Cardiac fibroblast (primary cell): ENCODE measurements around the gene F8.
A peak's percentile ranks its signal among the peaks of the same experiment; 100 is the strongest.
"Not testable (repeated sequence)": the region's sequence is repeated elsewhere in the genome, so short reads cannot be mapped to it uniquely, and the experiment has no call there.

ENCODE experiments used
- DNase-seq, 2 donors: peaks; one replicate each; pipeline versions ENCODE4 v3.0.0 to v3.0.0-alpha.2; 2010; ENCODE audit warnings: low read depth in 2 of 2
- H3K4me3 ChIP-seq, 2 donors: replicated peaks in 1 of 2; 1 replicate in 1 of 2; 2 replicates in 1 of 2; pipeline ENCODE4 v1.5.1; 2011; ENCODE audit warnings: low read depth in 2 of 2, low read length in 2 of 2, mild to moderate bottlenecking in 2 of 2, moderate library complexity in 1 of 2
- TF ChIP-seq, protein P1 (sequence below): IDR thresholded peaks from one replicate; pipeline ENCODE4 v1.5.1; 2011; ENCODE audit warnings: low read depth, mild to moderate bottlenecking, low read length, inconsistent platforms

Gene F8

DNA sequence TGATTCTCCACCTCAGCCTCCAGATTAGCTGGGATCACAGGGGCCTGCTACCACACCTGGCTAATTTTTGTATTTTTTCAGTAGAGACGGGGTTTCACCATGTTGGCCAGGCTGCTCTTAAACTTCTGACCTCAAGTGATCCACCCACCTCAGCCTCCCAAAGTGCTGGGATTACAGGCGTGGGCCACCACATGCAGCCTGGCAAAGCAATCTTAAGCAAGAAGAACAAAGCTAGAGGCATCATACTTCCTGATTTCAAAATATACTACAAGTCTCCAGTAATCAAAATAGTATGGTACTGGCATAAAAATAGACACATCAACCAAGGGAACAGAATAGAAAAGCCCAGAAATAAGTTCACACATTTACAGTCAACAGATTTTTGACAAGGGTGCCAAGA, 149.2 kb downstream of the F8 start:
- no peak for DNase-seq
- H3K4me3 ChIP-seq: no peak overlapping the region
- TF ChIP-seq, protein P1, sequence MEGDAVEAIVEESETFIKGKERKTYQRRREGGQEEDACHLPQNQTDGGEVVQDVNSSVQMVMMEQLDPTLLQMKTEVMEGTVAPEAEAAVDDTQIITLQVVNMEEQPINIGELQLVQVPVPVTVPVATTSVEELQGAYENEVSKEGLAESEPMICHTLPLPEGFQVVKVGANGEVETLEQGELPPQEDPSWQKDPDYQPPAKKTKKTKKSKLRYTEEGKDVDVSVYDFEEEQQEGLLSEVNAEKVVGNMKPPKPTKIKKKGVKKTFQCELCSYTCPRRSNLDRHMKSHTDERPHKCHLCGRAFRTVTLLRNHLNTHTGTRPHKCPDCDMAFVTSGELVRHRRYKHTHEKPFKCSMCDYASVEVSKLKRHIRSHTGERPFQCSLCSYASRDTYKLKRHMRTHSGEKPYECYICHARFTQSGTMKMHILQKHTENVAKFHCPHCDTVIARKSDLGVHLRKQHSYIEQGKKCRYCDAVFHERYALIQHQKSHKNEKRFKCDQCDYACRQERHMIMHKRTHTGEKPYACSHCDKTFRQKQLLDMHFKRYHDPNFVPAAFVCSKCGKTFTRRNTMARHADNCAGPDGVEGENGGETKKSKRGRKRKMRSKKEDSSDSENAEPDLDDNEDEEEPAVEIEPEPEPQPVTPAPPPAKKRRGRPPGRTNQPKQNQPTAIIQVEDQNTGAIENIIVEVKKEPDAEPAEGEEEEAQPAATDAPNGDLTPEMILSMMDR: no peak

DNA sequence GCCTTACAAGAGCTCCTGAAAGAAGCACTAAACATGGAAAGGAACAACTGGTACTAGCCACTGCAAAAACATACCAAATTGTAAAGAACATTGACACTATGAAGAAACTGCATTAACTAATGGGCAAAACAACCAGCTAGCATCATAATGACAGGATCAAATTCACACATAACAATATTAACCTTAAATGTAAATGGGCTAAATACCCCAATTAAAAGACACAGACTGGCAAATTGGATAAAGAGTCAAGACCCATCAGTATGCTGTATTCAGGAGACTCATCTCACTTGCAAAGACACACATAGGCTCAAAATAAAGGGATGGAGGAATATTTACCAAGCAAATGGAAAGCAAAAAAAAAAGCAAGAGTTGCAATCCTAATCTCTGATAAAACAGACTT, 154.0 kb downstream of the F8 start:
- not testable (repeated sequence) for DNase-seq

GRCh38 chrX:154855256-154855655, 167.3 kb downstream of the F8 start:
- TF ChIP-seq, protein P1: no peak
- peak in 1 of 2 donors; percentile 48 for DNase-seq
- H3K4me3 ChIP-seq: no peak overlapping the region

More for the DNA sequence above, 154.0 kb downstream of the F8 start:
- H3K4me3 ChIP-seq: not testable (repeated sequence)

DNA sequence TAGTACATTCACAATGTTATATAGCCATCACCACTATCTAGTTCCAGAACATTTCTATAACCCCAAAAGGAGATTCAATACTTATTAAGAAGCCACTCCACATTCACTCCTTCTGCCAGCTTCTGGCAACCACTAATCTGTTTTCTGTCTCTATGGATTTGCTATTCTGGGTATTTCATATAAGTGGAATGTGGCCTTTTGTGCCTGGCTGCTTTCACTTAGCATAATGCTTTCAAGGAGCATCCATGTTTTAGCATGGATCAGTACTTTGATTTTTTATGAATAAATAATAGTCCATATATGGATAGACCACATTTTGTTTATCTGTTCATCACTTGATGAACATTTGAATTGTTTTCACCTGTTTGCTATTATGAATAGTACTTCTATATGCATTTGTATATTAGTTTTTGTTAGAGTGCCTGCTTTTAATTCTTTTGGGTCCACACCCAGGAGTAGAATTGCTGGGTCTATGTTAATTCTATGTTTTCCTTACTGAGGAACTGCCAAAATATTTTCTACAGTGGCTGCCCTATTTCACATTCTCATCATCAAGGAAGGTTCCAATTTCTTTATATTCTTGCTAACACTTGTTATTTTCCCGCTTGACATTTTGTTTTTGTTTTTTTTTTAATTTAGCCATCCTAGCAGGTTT, 171.4 kb downstream of the F8 start:
- DNase-seq: peak in 1 of 2 donors; percentile 5
- no peak overlapping the region for H3K4me3 ChIP-seq
- TF ChIP-seq, protein P1: no peak

DNA sequence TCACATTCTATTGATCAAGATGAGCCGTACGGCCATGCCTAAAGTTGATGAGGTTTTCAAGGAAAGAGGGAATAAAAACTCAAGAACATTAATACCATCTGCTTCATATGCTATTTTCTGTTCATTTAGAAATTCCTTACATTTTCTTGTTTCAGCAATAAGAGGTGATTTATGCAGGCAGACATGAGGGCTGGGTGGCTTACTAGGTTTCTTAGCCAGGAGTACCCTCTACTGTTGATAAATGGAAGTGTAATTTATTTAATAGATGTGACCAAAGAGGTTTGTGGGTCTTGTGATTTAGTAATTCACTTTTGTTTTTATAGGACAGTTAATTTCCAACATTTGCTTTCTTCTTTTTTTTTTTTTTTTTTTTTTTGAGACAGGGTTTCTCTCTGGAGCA, 181.7 kb downstream of the F8 start:
- TF ChIP-seq, protein P1: peak; percentile 50
- no peak overlapping the region for H3K4me3 ChIP-seq
- DNase-seq: peak; percentile 75 to 77

DNA sequence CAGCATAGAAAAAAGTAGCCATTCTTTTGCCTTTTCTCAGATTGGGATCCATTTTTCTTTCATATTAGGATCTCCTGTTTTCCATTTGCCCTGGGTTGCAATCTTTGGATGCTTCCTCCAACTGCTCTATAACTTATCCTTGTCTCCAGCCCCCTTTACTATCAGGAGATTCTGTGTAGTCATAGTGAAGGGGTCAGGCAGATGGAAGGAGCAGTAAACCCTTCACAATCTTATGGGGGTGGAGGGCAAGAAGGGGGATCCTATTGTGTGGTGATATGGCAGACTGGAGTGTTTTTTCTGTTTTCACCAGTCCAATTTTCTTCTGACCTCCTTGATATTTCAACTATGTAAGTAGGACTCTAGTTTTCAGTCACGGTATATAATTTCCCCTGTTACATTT, 186.4 kb downstream of the F8 start:
- TF ChIP-seq, protein P1: no peak
- H3K4me3 ChIP-seq: no peak overlapping the region
- no peak for DNase-seq

DNA sequence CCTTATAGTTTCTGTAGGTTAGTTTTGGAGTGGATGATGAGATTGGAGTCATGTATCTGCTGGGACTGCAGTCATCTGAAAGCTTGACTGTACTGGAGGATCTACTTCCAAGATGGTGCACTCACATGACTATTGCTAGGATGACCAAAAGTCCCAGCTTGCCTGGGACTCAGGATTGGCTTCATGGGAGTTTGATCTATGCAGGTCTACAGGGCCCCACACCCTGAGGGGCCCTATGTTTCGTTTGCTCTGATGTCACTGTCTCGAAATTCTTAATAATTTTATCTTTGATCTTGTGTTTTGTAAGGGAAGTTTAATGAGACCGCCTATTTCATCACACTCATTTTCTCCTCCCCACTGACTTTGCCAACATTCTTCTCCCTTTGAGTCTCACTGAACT, 188.0 kb downstream of the F8 start, which contains the start of gene SMIM9:
Gene SMIM9, minus strand, starts transcription at position 101 of the 400 bp plus-strand sequence. CDS start 3,806 bp downstream, outside the sequence.
- TF ChIP-seq, protein P1: no peak
- no peak within 1 kb of the TSS for H3K4me3 ChIP-seq
- DNase-seq: no peak
